Body of pancreas (tissue), 4 donors: ENCODE data around the gene PTPRB.
A peak's percentile ranks its signal among the peaks of the same experiment; 100 is the strongest.

ENCODE experiments used
- POLR2A ChIP-seq, 3 donors: fragments of 450-650 bp; IDR thresholded peaks; one replicate each; pipeline ENCODE4 v1.6.1; 2016; ENCODE audit warnings: antibody characterized with exemption in 3 of 3, mild to moderate bottlenecking in 2 of 3
- TF ChIP-seq, protein P1 (sequence below), 7 experiments: fragments of 450-650 bp in 4 of 7; fragments of 200-600 bp in 3 of 7; sonication (generic) in 3 of 7; IDR thresholded peaks; one replicate each; pipeline ENCODE4 v1.5.1; 2016 to 2019; ENCODE audit warnings: antibody characterized with exemption in 7 of 7

DNA sequence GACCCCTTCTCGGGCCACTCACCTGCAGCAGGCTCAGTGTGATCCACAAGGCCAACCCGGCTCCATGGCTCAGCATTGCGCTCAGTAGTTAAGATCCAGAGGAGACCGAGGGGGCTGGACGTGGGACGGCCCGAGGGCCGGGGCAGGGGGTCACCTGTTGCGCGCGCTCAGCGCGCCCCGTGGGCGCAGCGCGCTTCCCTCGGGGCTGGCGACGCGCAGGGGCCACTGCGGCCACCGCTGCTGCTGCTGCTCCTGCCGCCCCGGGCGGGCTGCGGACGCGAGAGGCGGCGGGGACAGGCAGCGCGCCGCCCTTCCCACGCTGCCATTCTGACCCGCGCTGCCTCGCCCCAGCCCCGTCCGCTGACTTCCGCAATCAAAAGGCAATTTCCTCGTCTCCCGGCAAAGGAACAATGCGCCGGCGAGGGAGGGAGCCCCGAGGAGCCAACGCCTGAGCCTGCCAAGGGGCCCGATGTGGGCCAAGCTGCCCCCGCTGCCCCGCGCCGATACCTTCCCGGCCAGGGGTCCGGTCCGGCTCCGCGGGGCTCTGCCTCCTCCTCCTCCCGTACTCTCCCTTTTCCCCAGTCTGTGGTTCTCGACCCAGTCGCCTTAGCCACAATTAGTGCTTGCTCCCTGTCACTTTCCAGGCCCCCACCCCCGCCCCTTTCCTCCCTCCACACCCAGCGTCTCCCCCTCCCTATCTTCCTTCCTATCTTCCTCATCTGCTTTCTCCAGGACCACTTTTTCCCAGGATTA is 27.3 kb downstream of the PTPRB start:
- TF ChIP-seq, protein P1, sequence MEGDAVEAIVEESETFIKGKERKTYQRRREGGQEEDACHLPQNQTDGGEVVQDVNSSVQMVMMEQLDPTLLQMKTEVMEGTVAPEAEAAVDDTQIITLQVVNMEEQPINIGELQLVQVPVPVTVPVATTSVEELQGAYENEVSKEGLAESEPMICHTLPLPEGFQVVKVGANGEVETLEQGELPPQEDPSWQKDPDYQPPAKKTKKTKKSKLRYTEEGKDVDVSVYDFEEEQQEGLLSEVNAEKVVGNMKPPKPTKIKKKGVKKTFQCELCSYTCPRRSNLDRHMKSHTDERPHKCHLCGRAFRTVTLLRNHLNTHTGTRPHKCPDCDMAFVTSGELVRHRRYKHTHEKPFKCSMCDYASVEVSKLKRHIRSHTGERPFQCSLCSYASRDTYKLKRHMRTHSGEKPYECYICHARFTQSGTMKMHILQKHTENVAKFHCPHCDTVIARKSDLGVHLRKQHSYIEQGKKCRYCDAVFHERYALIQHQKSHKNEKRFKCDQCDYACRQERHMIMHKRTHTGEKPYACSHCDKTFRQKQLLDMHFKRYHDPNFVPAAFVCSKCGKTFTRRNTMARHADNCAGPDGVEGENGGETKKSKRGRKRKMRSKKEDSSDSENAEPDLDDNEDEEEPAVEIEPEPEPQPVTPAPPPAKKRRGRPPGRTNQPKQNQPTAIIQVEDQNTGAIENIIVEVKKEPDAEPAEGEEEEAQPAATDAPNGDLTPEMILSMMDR (IDR thresholded peaks at IDR 0.05), result no peak
- peak in 1 of 3 donors; percentile 23 for TF ChIP-seq POLR2A (IDR thresholded peaks at IDR 0.05)
